ENCODE results near the gene PAPOLB. TPM values are rescaled to one million over a fixed set of nuclear protein-coding genes. Genes with fewer than 3 reads are reported as not detected.

The PAPOLB gene
- polyA plus RNA-seq, 1 experiment: not detected

DNA sequence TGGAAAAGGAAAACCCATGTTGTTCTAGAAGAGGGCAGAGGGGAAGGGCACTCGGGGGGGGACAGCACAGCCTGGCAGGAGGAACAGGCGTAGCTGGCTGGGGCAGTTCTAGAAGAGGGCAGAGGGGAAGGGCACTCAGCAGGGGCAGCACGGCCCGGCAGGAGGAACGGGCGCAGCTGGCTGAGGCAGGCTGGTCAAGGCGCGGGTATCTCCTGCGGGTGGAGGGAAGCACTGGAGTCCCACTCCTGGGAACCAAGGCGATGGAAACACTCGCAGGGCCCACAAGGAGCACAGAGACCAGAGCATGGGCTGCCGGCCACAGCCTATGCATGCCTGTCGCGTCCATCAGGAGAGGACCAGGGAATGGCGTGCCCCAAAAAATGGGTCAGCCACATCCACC lies 36.7 kb downstream of the PAPOLB start:
- DNase-seq (ENCODE audit: low read depth, low spot score): no peak
- H3K4me3 ChIP-seq (ENCODE audit: low read depth, low read length): no peak overlapping the region
- POLR2A ChIA-PET: no interaction called here
- CTCF ChIA-PET: interaction anchor here (1.1 kb wide), 1 partner anchor 59 kb away, joined by 3 read pairs; the partner anchor contains the start of gene RADIL
- H3K27me3 ChIP-seq (ENCODE audit: control insufficient read depth, insufficient read depth, low read length): peaks cover 4% of the 10 kb centered on the region
- H3K9me3 ChIP-seq (ENCODE audit: control insufficient read depth, insufficient read depth, low read length): no peaks in the 10 kb centered on the region; the same call in 1 of the 2 replicates
- TF ChIP-seq, protein P1, sequence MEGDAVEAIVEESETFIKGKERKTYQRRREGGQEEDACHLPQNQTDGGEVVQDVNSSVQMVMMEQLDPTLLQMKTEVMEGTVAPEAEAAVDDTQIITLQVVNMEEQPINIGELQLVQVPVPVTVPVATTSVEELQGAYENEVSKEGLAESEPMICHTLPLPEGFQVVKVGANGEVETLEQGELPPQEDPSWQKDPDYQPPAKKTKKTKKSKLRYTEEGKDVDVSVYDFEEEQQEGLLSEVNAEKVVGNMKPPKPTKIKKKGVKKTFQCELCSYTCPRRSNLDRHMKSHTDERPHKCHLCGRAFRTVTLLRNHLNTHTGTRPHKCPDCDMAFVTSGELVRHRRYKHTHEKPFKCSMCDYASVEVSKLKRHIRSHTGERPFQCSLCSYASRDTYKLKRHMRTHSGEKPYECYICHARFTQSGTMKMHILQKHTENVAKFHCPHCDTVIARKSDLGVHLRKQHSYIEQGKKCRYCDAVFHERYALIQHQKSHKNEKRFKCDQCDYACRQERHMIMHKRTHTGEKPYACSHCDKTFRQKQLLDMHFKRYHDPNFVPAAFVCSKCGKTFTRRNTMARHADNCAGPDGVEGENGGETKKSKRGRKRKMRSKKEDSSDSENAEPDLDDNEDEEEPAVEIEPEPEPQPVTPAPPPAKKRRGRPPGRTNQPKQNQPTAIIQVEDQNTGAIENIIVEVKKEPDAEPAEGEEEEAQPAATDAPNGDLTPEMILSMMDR (IDR thresholded peaks at IDR 0.05; ENCODE audit: low read depth, low read length): no peak
- H3K27ac ChIP-seq (ENCODE audit: low read depth, low read length): no peak overlapping the region

DNA sequence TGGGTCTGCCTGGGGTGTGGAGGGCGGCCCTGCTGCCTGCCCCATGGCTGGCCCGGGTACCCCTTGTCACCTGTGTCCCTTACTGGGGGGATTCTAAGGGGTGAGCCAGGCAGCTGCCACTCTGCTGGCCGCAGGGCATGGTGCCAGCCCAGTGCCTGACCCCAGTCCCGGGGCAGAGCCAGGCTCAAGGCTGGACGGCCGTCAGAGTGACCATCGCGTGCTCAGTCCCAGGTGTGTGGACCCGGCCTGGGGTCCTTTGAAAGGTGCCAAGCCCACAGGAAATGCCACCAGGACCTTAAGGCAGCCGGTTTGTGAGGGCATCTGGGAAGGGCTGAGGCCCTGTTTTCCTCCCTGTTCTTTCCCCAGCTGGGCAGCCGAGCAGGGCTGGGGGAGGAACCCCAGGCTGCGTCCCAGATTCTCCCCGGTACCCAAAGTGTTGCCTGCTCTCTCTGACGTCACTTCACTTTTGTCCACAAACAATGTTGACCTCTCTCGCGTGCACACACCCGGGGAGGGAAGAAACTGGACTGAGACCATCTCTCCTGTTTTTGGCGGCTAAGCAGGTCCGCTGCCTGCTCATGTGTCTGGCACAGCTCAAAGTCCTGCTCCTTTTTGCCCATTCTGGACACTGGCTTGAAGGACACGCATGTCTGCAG lies 37.6 kb downstream of the PAPOLB start:
- TF ChIP-seq, protein P1 (IDR thresholded peaks at IDR 0.05; ENCODE audit: low read depth, low read length): no peak
- ChIA-PET CTCF (interaction anchor here (0.5 to 1.1 kb wide), 2 partner anchors 59 to 263 kb away, joined by 3 read pairs; partner anchors contain the start of gene RADIL), POLR2A (no interaction called here)
- Histone ChIP-seq H3K9me3 (ENCODE audit: control insufficient read depth, insufficient read depth, low read length) (no peaks in the 10 kb centered on the region; the same call in 1 of the 2 replicates), H3K4me3 (ENCODE audit: low read depth, low read length) (no peak overlapping the region), H3K27ac (ENCODE audit: low read depth, low read length) (no peak overlapping the region), H3K27me3 (ENCODE audit: control insufficient read depth, insufficient read depth, low read length) (peaks cover 10% of the 10 kb centered on the region)
- no peak for DNase-seq (ENCODE audit: low read depth, low spot score)

DNA sequence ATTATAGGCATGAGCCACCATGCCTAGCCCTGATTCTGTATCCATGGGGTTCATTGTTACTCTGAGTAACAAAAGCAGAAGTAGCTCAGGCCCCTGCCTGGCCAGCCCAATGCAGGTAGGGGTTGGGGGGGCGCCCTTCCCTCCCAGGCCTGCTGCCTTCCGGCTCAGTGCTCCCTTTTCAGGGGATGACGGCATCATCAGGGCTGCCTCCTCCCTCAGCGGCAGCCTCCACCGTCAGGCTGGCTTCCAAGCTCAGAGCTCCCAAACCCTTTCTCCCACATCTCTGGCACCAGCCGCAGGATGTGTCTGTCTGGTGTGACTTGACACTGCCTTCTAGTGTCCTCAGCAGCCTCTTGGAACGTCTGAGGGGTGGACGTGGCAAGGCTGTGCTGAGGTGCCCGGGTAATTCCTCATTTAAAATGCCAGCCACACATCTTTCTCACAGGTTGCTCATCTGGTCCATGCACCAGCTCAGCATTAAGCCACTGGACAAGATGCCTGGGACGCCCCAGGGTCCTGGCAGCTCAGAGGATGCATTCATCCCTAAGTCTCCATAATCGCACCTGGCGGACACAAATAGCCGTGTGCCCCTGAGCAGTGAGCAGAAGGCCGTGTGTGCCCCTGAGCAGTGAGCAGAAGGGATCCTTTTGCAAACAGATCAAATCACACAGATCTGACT lies 38.2 kb downstream of the PAPOLB start:
- POLR2A ChIA-PET: no interaction called here
- TF ChIP-seq, protein P1 (IDR thresholded peaks at IDR 0.05; ENCODE audit: low read depth, low read length): no peak
- no peak for DNase-seq (ENCODE audit: low read depth, low spot score)

DNA sequence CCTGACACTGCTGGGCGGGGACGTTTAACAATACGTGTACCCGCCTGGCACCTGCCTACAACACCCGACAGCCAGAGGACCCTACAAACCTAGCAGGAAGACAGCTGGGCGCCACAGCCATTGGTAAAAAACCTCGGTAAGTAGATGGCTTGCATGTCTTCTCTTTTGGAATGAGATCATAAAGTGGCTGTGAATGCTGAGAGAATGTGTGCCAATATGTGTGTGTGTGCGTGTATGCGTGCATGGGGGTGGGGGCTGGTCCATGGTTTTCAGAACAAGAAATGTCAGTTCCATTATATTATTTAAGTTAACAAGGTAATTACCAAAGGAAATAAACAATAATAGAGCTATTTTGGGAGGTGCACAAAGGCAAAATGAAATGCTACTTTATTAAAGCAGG lies 39.2 kb downstream of the PAPOLB start:
- H3K27me3 ChIP-seq (ENCODE audit: control insufficient read depth, insufficient read depth, low read length): peaks cover 14% of the 10 kb centered on the region
- no peak overlapping the region for H3K27ac ChIP-seq (ENCODE audit: low read depth, low read length)
- ChIA-PET CTCF (no interaction called here), POLR2A (no interaction called here)
- TF ChIP-seq, protein P1 (IDR thresholded peaks at IDR 0.05; ENCODE audit: low read depth, low read length): no peak
- no peaks in the 10 kb centered on the region; the same call in 1 of the 2 replicates for H3K9me3 ChIP-seq (ENCODE audit: control insufficient read depth, insufficient read depth, low read length)
- no peak overlapping the region for H3K4me3 ChIP-seq (ENCODE audit: low read depth, low read length)
- DNase-seq (ENCODE audit: low read depth, low spot score): no peak

More for the DNA sequence above, 38.2 kb downstream of the PAPOLB start:
- Histone ChIP-seq H3K4me3 (ENCODE audit: low read depth, low read length) (no peak overlapping the region), H3K27ac (ENCODE audit: low read depth, low read length) (no peak overlapping the region), H3K9me3 (ENCODE audit: control insufficient read depth, insufficient read depth, low read length) (no peaks in the 10 kb centered on the region; the same call in 1 of the 2 replicates), H3K27me3 (ENCODE audit: control insufficient read depth, insufficient read depth, low read length) (peaks cover 10% of the 10 kb centered on the region)
- CTCF ChIA-PET: interaction anchor here (0.5 kb wide), 1 partner anchor 119 kb away, joined by 3 read pairs; no protein-coding TSS in a partner anchor

DNA sequence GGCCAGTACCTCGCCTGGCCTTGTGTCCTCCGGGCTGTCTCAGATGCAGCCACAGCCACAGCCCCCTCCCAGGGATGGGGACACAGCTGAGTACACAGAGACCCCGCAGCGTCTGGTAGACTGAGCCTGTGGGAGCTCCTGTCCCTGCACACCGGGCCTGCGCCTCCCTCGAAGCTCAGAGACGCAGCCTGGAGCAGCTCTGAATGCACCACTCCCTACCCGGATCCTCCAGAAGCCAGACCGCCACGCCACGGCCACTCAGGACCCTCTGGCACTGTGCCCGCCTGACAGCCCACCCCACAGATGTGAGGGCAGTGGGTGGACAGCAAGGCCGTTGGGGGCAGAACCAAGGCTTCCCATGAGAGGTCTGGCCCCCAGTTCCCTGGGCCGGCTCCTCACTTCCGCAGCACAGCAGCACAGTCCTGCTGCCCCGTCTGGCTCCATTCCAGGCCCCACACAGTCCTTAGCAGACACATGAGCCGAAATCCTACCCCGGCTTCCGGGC lies 40.8 kb downstream of the PAPOLB start:
- CTCF ChIA-PET: no interaction called here
- POLR2A ChIA-PET: no interaction called here
- Histone ChIP-seq H3K9me3 (ENCODE audit: control insufficient read depth, insufficient read depth, low read length) (no peaks in the 10 kb centered on the region; the same call in 1 of the 2 replicates), H3K27ac (ENCODE audit: low read depth, low read length) (no peak overlapping the region), H3K4me3 (ENCODE audit: low read depth, low read length) (no peak overlapping the region), H3K27me3 (ENCODE audit: control insufficient read depth, insufficient read depth, low read length) (peaks cover 14% of the 10 kb centered on the region)
- no peak for DNase-seq (ENCODE audit: low read depth, low spot score)
- TF ChIP-seq, protein P1 (IDR thresholded peaks at IDR 0.05; ENCODE audit: low read depth, low read length): no peak

Data from AG04450 (cell line).